HepG2 (cell line): Measurements from ENCODE around the gene GOLGA6L10. TPM values are rescaled to one million over a fixed set of nuclear protein-coding genes. Genes with fewer than 3 reads are reported as not detected.
"Not testable (repeated sequence)": the region's sequence is repeated elsewhere in the genome, so short reads cannot be mapped to it uniquely, and the experiment has no call there.

ENCODE experiments used
- ATAC-seq: fragments of 200-7000 bp; cut with Tn5 transposase; 3 replicates; pipeline ENCODE4 v1.9.1; 2020; ENCODE audit warnings: mild to moderate bottlenecking, moderate library complexity
- BruUV-seq: library from RNA; stranded (reverse); fragments of 400-500 nt; replicated peaks from 2 replicates; lab custom pipeline; 2021; lab: Mats Ljungman, UMichigan
- CTCF ChIA-PET: fragments of 300-600 bp; formaldehyde crosslinking; extraction: SDS; loops from one replicate; lab custom pipeline; 2021; ENCODE audit warnings: low total read pairs, inconsistent platforms, low intra/inter-chr PET ratio; lab: Yijun Ruan, JAX
- POLR2A ChIA-PET: fragments of 350-600 bp; sonication (Branson Sonifier 250); formaldehyde crosslinking; loops from one replicate; lab custom pipeline; 2020; ENCODE audit warnings: antibody characterized with exemption, inconsistent platforms; lab: Yijun Ruan, JAX
- DNase-seq: peaks from one replicate; pipeline ENCODE4 v3.0.0-alpha.2; 2015; ENCODE audit warnings: low spot score
- FAIRE-seq: peaks from 3 replicates; lab custom pipeline; 2011; peaks lifted over from hg19 to GRCh38; lab: Jason Lieb, UNC
- H2AFZ ChIP-seq: one replicate; pipeline ENCODE4 v1.6.1; 2011; ENCODE audit warnings: low read length, inconsistent platforms
- H3K27ac ChIP-seq: fragments of 300-600 bp; 3 replicates; pipeline ENCODE4 v1.8.0; 2011; ENCODE audit warnings: mixed run types, mild to moderate bottlenecking, mixed read lengths, low read length, inconsistent platforms; ENCODE audit not compliant: insufficient read depth; ENCODE audit errors: extremely low read length
- H3K27me3 ChIP-seq, 2 experiments: fragments of 200-600 bp in 1 of 2; 2 replicates in 1 of 2; 3 replicates in 1 of 2; pipeline versions ENCODE4 v1.6.0 to v1.8.0; 2011; ENCODE audit warnings: low read length in 2 of 2, mild to moderate bottlenecking in 2 of 2, moderate library complexity in 2 of 2, inconsistent platforms in 1 of 2; ENCODE audit not compliant: insufficient read depth in 2 of 2, control insufficient read depth in 1 of 2
- H3K36me3 ChIP-seq, 2 experiments: fragments of 200-600 bp in 1 of 2; replicated peaks in 1 of 2; 2 replicates in 1 of 2; 3 replicates in 1 of 2; pipeline versions ENCODE4 v1.5.1 to v1.8.0; 2011; ENCODE audit warnings: low read length in 2 of 2, inconsistent platforms in 1 of 2; ENCODE audit not compliant: insufficient read depth in 2 of 2, control insufficient read depth in 1 of 2
- H3K4me1 ChIP-seq: 2 replicates; pipeline ENCODE4 v1.5.1; 2012; ENCODE audit warnings: low read length, inconsistent platforms; ENCODE audit not compliant: insufficient read depth
- H3K4me2 ChIP-seq: 2 replicates; pipeline ENCODE4 v1.6.0; 2011; ENCODE audit warnings: low read depth, low read length, inconsistent platforms
- H3K4me3 ChIP-seq, 3 experiments: fragments of 200-600 bp in 1 of 3; sonication (generic), shearing (Covaris generic) in 1 of 3; replicated peaks in 1 of 3; 2 replicates each; pipeline ENCODE4 v1.5.1; 2011 to 2016; ENCODE audit warnings: low read length in 3 of 3, inconsistent platforms in 2 of 3, low read depth in 2 of 3, mild to moderate bottlenecking in 2 of 3, control low read depth in 1 of 3, mixed read lengths in 1 of 3; ENCODE audit not compliant: insufficient read depth in 1 of 3
- H3K79me2 ChIP-seq: one replicate; pipeline ENCODE4 v1.6.1; 2011; ENCODE audit warnings: low read length, inconsistent platforms; ENCODE audit not compliant: insufficient read depth
- H3K9ac ChIP-seq: 2 replicates; pipeline ENCODE4 v1.6.0; 2011; ENCODE audit warnings: mild to moderate bottlenecking, low read depth, low read length, inconsistent platforms; ENCODE audit not compliant: insufficient read depth
- H3K9me3 ChIP-seq: 2 replicates; pipeline ENCODE4 v1.5.1; 2012; ENCODE audit warnings: mild to moderate bottlenecking, low read length
- H4K20me1 ChIP-seq: 2 replicates; pipeline ENCODE4 v1.6.0; 2011; ENCODE audit warnings: inconsistent platforms, mild to moderate bottlenecking, low read length, moderate library complexity; ENCODE audit not compliant: insufficient read depth
- WGBS: methylation state at CpG from one replicate; pipeline ENCODE4 v1.1.6; 2017; ENCODE audit warnings: low lambda C conversion rate; 5-methylcytosine and 5-hydroxymethylcytosine counted together
- in situ Hi-C: cut with HindIII; loops from 2 replicates; pipeline ENCODE4 v1.10.0; 2017; ENCODE audit warnings: low pct_unique_long_range_greater_than_20kb; ENCODE audit not compliant: extremely low pct_ligation_motif_present
- intact Hi-C: fragments of 100-400 bp; cut with micrococcal nuclease; formaldehyde crosslinking; loops from one replicate; pipeline ENCODE4 v1.10.0; 2022; ENCODE audit not compliant: unreplicated experiment
- polyA plus RNA-seq, 8 experiments: library from polyadenylated mRNA; depleted of rRNA in 3 of 8; stranded (reverse) in 7 of 8; unstranded in 1 of 8; fragments of >200 nt; fragmentation: Illumina TruSeq in 4 of 8; extraction: Trizol in 4 of 8; gene quantifications; 2 replicates each; pipeline versions ENCODE4 v1.2.1 to v1.2.3, GENCODE V29; 2011 to 2016; ENCODE audit warnings: low read depth in 4 of 8, missing spikeins in 1 of 8, mixed read lengths in 1 of 8; ENCODE audit not compliant: insufficient read depth in 1 of 8
- total RNA-seq, 5 experiments: library from RNA; depleted of rRNA; stranded (reverse); fragments of >200 nt; fragmentation: Illumina TruSeq; extraction: Trizol; gene quantifications; 2 replicates each; pipeline ENCODE4 v1.2.3, GENCODE V29; 2016; ENCODE audit warnings: low read depth in 1 of 5

GOLGA6L10 gene
- total and polyA plus RNA-seq, 2 of the 13 experiments (the other 11 are each of a cell fraction or from before 2014, with no cell fraction given) = 1.5 to 2.5 TPM

GRCh38 chr15:82325646-82326045 is 23.6 kb downstream of the GOLGA6L10 start:
- H2AFZ ChIP-seq, H3K4me3 ChIP-seq, POLR2A ChIA-PET, DNase-seq, H3K27ac ChIP-seq, H3K36me3 ChIP-seq, H3K9me3 ChIP-seq, H3K9ac ChIP-seq, in situ Hi-C loops, H3K4me2 ChIP-seq, H3K4me1 ChIP-seq, H4K20me1 ChIP-seq, H3K27me3 ChIP-seq, H3K79me2 ChIP-seq, CTCF ChIA-PET, ATAC-seq, intact Hi-C loops, BruUV-seq, FAIRE-seq: not testable (repeated sequence)
- no CpG with 5 or more reads among the region's 10 CpGs for whole genome bisulfite sequencing

DNA sequence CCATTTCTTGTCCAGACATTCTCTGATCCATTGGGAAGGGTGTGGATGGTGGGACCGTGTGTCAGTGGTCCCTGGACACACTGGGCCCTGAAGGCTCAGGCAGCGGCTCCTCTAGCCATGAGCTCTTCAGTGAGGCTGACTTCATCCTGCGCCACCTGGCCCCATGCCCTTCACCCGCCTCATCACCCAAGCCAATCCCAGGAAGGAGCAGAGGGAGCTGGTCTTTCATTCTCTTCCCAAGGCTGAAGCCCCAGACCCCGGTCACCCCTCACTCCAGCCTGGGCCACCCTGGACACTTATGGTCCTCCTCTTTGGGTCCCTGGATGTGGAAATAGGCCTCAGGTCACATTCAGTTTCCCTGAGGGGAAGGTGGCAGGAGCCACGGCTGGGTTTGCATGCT is 24.4 kb downstream of the GOLGA6L10 start:
- POLR2A ChIA-PET, H3K27ac ChIP-seq, H3K4me3 ChIP-seq, H3K79me2 ChIP-seq, H3K9me3 ChIP-seq, intact Hi-C loops, ATAC-seq, H3K27me3 ChIP-seq, BruUV-seq, H3K4me2 ChIP-seq, FAIRE-seq, in situ Hi-C loops, H3K36me3 ChIP-seq, DNase-seq, H2AFZ ChIP-seq, H4K20me1 ChIP-seq, H3K4me1 ChIP-seq, CTCF ChIA-PET, H3K9ac ChIP-seq: not testable (repeated sequence)
- WGBS = 6% methylated on average over 2 of the region's 6 CpGs

DNA sequence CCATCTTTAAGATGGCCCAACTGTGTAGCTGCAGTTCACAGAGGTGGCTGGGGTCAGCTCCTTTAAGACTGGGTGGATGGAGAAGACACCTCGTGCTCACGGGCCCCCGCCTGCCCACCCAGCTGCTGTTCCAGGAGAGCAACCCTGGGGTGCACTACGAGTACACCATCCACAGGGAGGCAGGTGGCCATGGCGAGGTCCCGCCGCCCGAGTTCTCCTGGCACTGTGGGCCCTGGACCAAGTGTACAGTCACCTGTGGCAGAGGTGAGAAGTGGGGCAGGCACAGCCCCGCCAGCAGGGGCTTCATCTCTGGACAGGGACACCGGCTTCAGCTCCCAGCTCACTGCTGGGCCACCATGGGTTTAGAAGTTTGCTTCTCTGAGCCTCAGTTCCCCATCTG is 26.8 kb downstream of the GOLGA6L10 start:
- WGBS = no CpG with 5 or more reads among the region's 10 CpGs
- H4K20me1 ChIP-seq, intact Hi-C loops, DNase-seq, BruUV-seq, in situ Hi-C loops, H3K9ac ChIP-seq, CTCF ChIA-PET, FAIRE-seq, H3K79me2 ChIP-seq, H3K4me1 ChIP-seq, H3K9me3 ChIP-seq, H3K27me3 ChIP-seq, H3K4me3 ChIP-seq, H3K36me3 ChIP-seq, H3K27ac ChIP-seq, ATAC-seq, H2AFZ ChIP-seq, H3K4me2 ChIP-seq, POLR2A ChIA-PET: not testable (repeated sequence)

DNA sequence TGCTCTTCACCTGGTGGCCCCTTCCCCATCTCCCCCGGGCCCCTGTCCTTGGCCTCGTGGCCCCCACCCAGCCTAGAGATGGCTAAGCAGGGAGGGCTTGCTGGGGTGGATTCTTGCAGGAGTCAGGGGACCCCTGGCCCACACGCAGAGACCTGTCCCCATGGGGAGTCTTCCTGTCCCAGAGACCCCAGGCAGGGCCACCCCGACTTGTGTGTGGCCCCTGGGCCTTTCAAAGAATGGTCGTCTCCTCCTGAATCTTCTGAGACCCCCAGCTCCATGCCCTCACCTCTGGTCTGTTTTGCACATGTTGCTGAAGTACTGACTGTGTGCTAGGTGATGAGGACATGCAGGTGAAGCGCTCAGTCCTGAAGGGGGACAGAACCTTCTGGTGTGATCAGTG is 28.4 kb downstream of the GOLGA6L10 start:
- FAIRE-seq, BruUV-seq, CTCF ChIA-PET, H3K27me3 ChIP-seq, H3K27ac ChIP-seq, H2AFZ ChIP-seq, H3K4me3 ChIP-seq, H3K4me1 ChIP-seq, H4K20me1 ChIP-seq, H3K9ac ChIP-seq, H3K4me2 ChIP-seq, H3K79me2 ChIP-seq, intact Hi-C loops, H3K9me3 ChIP-seq, DNase-seq, in situ Hi-C loops, H3K36me3 ChIP-seq, ATAC-seq, POLR2A ChIA-PET: not testable (repeated sequence)
- WGBS = no CpG with 5 or more reads among the region's 6 CpGs
